ENCODE data around the gene POLR3B. TPM values are rescaled to one million over a fixed set of nuclear protein-coding genes. Genes with fewer than 3 reads are reported as not detected.

Gene POLR3B
- total RNA-seq, 1 donor from 2014 or later: 7.3 TPM

DNA sequence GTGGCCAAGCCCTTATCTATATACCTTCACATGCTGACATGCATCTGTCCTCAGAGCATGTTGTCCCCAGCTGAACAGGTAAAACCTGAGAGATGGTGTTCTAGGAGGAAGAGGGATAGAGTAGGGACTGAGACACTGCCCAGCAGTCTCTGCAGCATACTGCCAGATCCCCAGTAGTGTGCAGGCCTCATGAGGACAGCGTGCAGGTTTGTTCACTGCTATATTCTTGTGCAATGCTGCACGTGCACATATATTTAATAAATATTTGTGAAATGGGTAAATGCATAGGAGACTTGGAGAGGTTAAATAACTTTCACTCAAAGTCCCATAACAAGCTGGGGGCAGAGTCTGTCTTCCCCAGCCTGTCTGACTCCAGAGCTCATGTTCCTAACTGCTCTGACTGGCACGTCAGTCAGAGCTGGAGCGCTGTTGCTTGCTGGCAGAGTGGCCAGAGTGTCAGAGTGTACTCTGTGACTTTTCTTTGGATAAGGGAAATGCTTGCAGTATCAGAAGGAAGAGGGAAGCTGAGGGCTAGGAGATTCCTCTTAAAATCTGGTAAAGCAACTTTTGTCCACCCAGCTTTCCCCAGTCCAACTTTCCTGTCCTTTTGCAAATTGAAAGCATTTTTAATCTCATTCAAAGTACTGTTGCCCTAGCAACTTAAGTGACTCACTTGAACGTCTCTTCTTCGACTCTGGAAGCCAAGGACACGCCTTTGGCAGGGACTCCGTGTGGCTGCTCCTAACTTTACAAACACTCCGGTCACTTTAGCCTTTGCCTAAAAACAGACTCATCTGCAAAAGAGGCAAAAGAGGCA is 14.9 kb upstream of the POLR3B start:
- ChIA-PET CTCF (no interaction called here), POLR2A (no interaction called here)
- TF ChIP-seq, protein P1, sequence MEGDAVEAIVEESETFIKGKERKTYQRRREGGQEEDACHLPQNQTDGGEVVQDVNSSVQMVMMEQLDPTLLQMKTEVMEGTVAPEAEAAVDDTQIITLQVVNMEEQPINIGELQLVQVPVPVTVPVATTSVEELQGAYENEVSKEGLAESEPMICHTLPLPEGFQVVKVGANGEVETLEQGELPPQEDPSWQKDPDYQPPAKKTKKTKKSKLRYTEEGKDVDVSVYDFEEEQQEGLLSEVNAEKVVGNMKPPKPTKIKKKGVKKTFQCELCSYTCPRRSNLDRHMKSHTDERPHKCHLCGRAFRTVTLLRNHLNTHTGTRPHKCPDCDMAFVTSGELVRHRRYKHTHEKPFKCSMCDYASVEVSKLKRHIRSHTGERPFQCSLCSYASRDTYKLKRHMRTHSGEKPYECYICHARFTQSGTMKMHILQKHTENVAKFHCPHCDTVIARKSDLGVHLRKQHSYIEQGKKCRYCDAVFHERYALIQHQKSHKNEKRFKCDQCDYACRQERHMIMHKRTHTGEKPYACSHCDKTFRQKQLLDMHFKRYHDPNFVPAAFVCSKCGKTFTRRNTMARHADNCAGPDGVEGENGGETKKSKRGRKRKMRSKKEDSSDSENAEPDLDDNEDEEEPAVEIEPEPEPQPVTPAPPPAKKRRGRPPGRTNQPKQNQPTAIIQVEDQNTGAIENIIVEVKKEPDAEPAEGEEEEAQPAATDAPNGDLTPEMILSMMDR (IDR thresholded peaks at IDR 0.05): no peak
- Mint-ChIP-seq H3K36me3 (ENCODE audit: low read depth) (peaks cover 84% of the 10 kb centered on the region), H3K4me1 (no peaks in the 10 kb centered on the region), H3K9me3 (no peaks in the 10 kb centered on the region), H3K27me3 (no peaks in the 10 kb centered on the region), H3K27ac (no peak overlapping the region), H3K4me3 (no peak overlapping the region)
- no peak for ATAC-seq (ENCODE audit: low read depth)
- intact Hi-C loops (cut with micrococcal nuclease): no loop called here
- no peak for DNase-seq

DNA sequence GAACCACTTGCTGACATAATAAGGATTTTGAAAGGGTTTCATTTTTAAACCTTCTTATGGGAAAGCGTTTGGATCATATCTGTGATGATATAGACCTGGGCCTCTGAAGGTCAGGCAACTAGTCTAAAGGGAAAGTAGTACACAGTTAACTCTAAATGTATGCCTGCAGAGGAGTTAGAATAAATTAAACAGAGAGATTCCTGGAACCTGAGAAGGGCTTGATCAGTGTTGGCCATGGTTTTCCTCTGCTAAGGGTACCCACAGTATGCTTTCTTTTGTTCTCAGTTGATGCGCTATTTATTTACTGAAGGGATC is 14.4 kb upstream of the POLR3B start:
- POLR2A ChIA-PET: no interaction called here

DNA sequence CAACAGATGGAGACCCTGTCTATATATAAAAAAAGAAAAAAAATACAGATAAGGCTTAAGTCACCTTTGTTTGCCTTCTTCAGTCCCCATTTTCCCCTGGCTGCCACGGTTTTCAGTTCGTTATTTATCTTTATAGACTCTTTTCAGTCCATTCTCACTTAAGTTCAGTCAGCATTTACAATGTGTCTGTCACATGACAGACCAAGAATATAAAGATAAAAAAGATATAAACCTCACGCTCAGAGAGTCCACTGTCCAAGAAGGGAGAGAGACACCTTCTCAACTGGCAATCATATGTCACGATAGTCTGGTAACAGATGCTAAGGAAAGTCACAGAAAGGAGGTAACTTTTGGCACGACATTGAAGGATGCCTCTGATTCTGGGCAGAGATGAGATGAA is 13.4 kb upstream of the POLR3B start:
- Mint-ChIP-seq H3K9me3 (no peaks in the 10 kb centered on the region), H3K27me3 (no peaks in the 10 kb centered on the region), H3K4me1 (no peaks in the 10 kb centered on the region), H3K27ac (no peak overlapping the region), H3K36me3 (ENCODE audit: low read depth) (peaks cover 80% of the 10 kb centered on the region), H3K4me3 (no peak overlapping the region)
- ChIA-PET CTCF (no interaction called here), POLR2A (no interaction called here)
- ATAC-seq (ENCODE audit: low read depth): no peak
- intact Hi-C loops (cut with micrococcal nuclease): no loop called here
- DNase-seq: no peak
- TF ChIP-seq, protein P1 (IDR thresholded peaks at IDR 0.05): no peak

More for the DNA sequence above, 14.4 kb upstream of the POLR3B start:
- ATAC-seq (ENCODE audit: low read depth) (no peak), DNase-seq (no peak)
- Mint-ChIP-seq H3K36me3 (ENCODE audit: low read depth) (peaks cover 81% of the 10 kb centered on the region), H3K4me1 (no peaks in the 10 kb centered on the region), H3K27me3 (no peaks in the 10 kb centered on the region), H3K4me3 (no peak overlapping the region), H3K9me3 (no peaks in the 10 kb centered on the region), H3K27ac (no peak overlapping the region)
- intact Hi-C loops (cut with micrococcal nuclease): no loop called here
- CTCF ChIA-PET: no interaction called here
- TF ChIP-seq, protein P1 (IDR thresholded peaks at IDR 0.05): no peak

DNA sequence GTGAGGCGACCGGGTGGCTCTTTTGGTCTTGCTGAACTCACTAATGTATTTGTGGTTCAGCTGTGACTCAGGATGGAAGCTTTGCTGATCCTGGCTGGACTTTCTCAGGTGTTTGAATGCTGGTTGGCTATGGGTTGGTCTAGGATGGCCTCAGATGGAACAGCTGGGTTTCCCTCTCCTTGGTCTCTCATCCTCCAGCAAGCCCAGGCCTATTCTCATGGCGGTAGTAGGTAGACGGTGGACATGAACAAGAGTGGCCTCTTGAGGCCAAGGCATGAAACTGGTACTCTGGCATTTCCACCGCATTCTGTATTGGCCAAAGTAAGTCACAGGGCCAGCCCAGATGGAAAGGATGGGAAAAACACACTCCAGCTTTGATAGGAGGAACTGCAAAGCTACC is 11.8 kb upstream of the POLR3B start:
- CTCF ChIA-PET: interaction anchor here (0.7 to 1.4 kb wide), 3 partner anchors 40 to 119 kb away, joined by 4 to 5 read pairs (median 5); no protein-coding TSS in a partner anchor
- TF ChIP-seq, protein P1 (IDR thresholded peaks at IDR 0.05): no peak
- intact Hi-C loops (cut with micrococcal nuclease): no loop called here
- Mint-ChIP-seq H3K27ac (no peak overlapping the region), H3K4me3 (no peak overlapping the region), H3K27me3 (no peaks in the 10 kb centered on the region), H3K9me3 (no peaks in the 10 kb centered on the region), H3K4me1 (no peaks in the 10 kb centered on the region), H3K36me3 (ENCODE audit: low read depth) (peaks cover 68% of the 10 kb centered on the region)
- POLR2A ChIA-PET: interaction anchor here (1.2 kb wide), 1 partner anchor 119 kb away, joined by 3 read pairs; no protein-coding TSS in a partner anchor
- ATAC-seq (ENCODE audit: low read depth): peak; percentile 40
- no peak for DNase-seq

DNA sequence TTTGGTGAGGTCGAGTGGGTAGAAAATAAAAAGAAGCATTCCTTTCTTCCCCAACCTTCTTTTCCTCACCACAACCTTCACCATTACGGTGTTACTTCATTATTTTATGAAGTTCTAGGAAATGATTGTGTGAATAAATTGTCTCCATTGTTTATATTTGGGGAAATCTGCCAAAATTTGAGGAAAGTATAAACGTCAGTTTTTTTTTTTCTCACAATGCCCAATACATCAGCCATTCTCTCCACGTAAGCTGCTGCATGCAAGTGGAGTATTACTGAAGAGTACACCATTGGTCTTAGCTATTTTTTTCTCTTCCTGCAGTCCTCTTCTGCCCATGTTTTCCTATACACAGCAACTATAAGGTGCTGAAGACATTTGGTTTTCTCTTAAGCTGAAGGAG is 9.1 kb upstream of the POLR3B start:
- ATAC-seq (ENCODE audit: low read depth): no peak
- POLR2A ChIA-PET: no interaction called here
- Mint-ChIP-seq H3K9me3 (no peaks in the 10 kb centered on the region), H3K4me3 (no peak overlapping the region), H3K36me3 (ENCODE audit: low read depth) (peaks cover 42% of the 10 kb centered on the region), H3K27me3 (no peaks in the 10 kb centered on the region), H3K4me1 (no peaks in the 10 kb centered on the region), H3K27ac (no peak overlapping the region)
- CTCF ChIA-PET: interaction anchor here (1.1 kb wide), 1 partner anchor 9 kb away, joined by 4 read pairs; the partner anchor contains the start of gene POLR3B
- TF ChIP-seq, protein P1 (IDR thresholded peaks at IDR 0.05): no peak
- intact Hi-C loops (cut with micrococcal nuclease): no loop called here
- DNase-seq: no peak

Measured in activated B cell treated with CpG ODN at 0.5 μM for 24 hours (primary cell).